ENCODE data around the gene CNMD. TPM values are rescaled to one million over a fixed set of nuclear protein-coding genes. Genes with fewer than 3 reads are reported as not detected.

CNMD gene
- total RNA-seq, result not detected in 2 replicates

DNA sequence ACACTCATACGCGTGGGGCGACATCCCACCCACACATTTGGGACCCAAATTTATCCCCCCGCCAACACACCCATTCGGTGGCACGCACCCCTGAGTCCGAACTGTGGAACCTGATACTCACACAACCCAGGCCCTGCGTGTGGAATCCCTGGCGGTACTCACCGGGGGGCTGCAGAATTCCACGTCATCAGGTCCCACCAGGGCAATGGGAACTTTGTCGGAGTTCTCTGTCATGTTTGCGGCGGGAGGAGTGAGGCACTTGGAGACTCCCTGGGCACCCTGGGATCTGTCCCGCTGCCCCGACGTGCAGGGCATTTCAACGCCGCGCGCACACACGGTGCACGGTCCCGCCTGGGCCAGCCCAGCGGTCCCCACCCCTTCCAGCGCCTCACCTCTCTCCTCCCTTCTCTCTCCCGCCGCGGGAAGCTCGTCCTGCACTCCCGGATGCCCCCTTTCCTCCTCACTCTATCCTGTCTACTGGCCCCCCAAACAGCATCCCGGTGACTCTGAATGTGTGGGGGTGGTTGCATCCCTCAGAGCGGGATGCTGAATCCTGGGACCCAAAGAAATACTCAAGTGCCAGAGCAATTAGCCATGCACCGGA is at the start of gene CNMD:
Gene CNMD, minus strand, starts transcription at position 353 of the 604 bp plus-strand sequence. Its CDS starts 119 bp downstream, at position 234.
- no peak for DNase-seq (ENCODE audit: low read depth, low spot score)

DNA sequence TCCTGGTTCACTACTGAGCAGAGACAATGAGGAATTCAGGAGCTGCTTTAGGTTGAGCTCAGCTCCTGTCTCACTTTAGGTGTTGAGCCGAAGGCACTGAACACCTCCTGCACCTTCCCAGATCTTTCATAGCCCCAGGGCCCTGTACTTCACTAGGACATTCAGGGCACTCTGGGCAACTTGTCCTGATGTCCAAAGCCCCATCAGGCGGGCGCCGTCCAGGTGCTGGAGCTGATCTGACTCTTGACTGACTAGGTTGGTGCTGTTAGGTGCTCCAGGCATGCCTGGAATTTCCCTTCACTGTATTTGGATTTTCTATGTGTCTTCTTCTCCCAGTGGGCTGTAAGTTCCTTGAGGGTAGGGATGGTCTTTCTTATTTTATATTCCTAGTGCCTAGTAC is 48.4 kb upstream of the CNMD start:
- no peak for DNase-seq (ENCODE audit: low read depth, low spot score)

DNA sequence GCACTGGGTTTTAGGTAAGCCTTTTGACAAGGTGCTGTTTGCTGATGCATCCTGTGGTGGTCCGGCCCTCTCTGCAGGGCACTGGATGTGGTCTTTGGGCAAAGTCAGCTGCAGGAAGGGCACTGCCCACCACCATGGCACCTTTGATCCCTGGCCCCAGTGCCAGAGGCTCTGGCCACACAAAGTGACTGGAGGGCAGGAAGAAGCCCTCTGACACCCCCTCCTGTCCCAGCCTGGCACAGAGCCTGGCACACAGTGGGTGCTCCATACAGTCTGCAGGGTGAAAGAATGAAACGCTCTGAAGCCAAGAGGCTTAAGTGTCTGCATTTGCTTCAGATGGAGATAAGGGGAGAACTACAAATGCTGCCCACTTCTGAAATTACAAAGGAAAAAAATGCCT is 47.6 kb upstream of the CNMD start:
- DNase-seq (ENCODE audit: low read depth, low spot score), result no peak

DNA sequence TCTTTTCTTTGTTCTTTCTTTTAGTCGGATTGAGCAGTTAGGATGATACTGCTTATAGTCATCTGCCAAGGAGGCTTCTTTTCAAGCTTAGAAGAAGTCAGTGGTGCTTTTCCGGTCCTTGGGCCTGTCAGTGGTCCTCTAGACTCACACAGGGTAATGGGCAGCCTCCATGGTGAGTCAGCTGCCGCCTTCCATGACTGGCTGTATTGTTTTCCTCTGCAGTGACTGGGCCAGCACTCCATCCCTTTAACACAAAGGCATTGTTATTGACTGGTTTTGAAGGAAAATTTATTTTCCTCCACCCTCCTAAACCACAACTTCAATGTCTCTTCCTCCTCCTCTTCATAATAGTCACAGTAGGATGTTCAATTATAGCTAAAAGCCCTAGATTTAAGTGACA is 47.1 kb upstream of the CNMD start:
- no peak for DNase-seq (ENCODE audit: low read depth, low spot score)

DNA sequence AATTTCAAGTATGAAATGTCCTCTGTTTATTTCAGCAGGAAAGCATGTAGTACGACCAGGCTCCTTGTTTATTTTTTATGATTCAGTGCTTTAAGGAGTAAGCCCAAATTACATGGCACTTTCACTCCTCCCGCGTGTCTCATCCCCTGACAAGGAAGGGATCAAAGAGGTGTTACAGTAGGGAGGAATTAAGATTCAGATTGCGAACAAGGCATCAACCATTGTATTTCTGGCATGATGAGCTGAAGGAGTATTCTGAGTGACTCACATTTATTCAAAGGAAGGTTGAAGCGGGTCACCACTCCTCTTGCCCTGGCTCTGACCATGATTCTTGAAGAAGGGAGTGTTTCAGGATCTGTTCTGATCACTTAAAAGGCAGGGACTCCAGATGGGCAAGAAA is 46.1 kb upstream of the CNMD start:
- no peak for DNase-seq (ENCODE audit: low read depth, low spot score)

DNA sequence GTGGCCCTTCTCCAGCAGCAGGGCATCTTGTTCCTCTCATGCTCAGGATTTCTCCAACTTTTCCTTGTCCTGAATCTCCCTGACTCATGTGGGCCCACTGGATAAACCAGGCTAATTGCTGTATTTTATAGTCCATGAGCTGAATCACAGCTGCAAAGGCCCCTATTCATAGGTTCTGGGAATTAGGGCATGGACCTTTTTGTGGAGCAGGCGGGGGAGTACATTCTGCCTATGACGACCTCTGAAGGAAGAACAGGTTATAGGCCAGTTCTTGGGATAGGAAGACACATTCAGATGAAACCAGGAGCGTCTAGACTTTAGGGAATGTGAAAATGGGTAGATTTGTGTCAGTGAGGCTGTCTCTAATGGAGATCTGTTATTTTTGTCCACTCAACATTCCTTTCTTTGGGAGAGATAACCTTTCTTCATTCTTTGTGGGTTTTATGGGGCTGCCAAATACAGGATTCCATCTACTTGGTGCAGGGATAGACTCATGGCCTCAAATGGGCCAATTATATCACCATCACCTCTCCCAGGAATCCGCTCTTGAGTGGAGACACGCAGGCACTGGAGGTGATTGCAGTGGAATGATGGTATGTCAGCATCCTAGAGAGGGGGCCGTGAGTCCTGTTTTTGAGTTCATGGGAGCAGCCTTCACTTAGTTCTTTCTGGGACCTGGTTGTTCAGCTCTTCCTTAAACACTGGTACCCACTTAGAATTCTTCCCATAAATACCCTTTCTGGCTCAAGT is 45.1 kb upstream of the CNMD start:
- DNase-seq (ENCODE audit: low read depth, low spot score), result no peak

DNA sequence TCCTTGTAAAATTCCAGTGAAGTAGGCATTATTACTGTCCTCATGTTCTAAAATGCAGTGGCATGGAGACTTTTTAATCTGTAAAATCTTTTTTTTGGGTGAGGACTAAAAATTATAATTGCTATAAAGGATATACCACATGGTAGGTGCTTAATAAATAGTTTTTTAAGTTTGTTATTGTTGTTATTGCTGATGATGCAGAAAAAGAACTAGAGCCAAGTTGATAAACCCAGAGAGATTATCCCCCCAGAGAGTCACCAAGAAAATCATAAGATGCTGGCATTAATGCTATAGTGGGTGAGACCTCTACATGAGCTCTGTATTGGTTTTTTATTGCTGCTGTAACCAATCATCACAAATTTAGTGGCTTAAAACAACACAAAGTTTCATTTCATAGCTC is 44.3 kb upstream of the CNMD start:
- no peak for DNase-seq (ENCODE audit: low read depth, low spot score)

DNA sequence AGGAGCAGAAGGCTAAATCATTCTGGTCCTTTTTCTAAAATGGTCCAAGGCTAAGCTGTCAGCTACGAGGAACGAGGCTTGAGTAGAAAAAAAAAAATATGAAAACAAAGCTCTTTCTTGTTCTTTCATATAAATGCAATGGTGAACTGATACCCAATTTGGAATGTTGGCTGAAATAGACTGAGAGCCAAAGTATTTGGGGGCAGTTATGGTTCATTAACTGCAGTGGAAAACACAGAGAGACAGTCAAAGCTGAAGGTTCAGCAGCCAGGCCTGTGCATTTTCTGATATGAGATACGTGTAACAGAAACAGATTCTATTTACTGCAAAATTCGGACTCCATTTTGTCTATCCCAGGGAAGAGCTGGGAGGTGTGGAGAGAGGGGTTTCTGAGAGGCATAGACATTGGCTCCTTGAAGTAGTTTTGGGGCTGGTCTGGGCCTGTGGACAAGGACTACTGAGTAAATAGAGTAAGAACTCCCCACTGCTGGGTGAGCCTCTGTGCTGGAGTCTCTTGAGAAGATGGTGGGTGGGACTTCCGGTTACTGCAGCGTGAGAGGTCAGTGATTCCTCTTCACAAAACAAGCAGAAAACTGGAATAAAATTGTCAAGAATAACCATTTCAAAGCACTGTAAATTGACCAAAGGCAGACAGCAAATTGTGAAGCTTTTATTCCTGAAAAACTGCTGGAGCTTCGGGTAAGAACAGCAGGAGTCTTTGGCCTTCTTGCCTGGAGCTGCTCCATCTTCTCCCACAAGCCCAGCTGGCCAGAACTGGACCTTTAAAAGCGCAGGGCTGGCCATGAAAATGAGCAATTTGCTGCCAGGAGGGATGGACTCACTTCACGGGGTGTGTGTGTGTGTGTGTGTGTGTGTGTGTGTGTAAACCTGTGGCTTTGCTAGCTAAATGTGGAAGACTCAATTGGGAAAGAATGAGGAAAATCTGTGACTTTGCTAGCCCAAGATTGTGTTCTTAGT is 43.1 kb upstream of the CNMD start:
- no peak for DNase-seq (ENCODE audit: low read depth, low spot score)

DNA sequence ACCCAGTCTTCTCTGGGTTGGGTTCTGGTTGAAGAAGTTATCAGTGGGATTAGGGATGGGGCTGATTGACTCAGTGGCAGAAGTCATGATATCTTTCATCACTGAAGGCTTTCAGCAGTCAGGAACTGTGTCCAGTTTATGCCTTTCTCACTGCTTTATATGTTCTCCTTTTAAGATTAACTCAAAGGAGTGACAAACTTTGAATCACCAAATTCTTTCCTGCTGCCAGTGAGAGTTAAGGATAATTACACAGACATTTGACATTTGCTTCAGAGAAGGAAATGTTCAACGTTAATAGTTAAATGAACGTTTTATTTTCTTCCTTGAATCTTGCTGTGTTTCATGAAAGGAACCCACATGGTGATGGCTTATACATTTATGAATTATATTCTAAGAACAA is 41.0 kb upstream of the CNMD start:
- no peak for DNase-seq (ENCODE audit: low read depth, low spot score)

DNA sequence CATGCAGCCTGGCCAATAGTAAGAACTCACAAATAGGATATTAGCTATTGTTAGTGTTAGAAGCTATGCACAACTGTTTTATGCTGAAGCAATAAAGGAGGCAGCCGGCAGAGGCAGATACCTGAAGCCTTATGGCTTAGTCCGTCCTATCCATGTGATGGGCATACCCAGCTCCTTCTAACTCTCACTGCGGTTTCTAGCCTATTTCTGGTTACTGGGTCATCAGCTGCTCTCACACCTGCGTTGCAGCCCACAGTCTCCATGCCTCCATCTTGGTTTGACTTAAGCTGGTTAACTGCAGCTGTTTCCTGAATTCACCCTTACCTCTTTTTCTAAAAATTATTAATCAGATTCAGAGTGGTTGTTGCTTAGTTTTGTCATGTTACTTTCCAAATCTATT is 40.5 kb upstream of the CNMD start:
- no peak for DNase-seq (ENCODE audit: low read depth, low spot score)

DNA sequence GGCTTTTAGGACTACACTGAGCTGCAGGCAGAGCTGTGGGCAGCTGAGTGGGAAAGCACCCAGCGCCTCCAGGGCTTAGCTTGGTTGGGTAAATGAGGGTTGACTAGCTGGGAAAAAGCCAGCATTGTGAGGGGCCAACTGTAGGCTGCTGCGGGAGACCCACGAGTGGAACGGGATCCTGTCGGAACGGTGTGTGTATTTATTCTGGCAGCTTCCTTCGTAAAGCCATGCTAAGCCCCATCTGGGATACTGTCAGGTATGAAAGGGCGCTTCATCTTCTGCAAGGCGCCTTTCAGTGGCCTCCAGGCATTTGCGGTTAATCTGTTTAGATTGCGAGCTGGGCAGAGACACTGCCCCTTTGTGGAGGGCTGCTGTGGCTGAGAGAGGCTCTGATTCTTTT is 39.5 kb upstream of the CNMD start:
- no peak for DNase-seq (ENCODE audit: low read depth, low spot score)

DNA sequence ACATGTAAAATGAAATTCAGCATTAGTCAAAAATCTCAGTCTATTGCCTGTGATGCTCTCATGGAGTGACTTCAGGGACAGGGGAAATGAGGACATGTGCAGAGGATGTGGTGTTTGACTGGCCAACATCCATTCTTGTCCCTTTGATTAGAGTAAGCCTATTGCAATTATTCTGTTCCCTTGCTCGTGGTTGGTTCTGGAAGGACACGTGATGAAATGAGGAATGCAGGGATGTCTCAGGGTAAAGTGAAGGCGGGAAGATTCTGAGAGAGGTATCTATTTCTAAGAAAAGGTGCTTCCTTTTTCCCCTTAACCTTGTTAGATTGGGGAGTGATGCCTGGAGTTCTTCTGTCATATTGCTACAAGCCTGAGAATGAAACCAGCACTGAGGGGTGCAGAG is 37.1 kb upstream of the CNMD start:
- DNase-seq (ENCODE audit: low read depth, low spot score), result no peak

DNA sequence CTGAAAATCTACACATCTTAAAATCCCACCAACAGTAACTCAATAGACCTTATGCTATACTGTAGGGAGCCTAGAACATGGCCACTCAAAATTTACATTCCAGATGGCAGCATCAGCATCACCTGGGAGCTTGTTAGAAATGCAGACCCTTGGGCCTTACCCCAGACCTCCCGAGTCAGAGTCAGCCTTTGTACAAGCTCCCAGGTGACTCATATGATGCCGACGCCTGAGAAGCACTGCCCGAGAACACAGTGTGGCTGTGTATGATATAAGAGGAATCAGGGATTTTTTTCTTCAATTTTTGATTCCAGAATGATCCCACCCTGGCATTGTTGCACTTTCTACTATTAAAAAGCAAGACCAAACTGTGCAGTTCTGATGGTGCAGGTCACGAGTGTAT is 35.9 kb upstream of the CNMD start:
- DNase-seq (ENCODE audit: low read depth, low spot score), result no peak

DNA sequence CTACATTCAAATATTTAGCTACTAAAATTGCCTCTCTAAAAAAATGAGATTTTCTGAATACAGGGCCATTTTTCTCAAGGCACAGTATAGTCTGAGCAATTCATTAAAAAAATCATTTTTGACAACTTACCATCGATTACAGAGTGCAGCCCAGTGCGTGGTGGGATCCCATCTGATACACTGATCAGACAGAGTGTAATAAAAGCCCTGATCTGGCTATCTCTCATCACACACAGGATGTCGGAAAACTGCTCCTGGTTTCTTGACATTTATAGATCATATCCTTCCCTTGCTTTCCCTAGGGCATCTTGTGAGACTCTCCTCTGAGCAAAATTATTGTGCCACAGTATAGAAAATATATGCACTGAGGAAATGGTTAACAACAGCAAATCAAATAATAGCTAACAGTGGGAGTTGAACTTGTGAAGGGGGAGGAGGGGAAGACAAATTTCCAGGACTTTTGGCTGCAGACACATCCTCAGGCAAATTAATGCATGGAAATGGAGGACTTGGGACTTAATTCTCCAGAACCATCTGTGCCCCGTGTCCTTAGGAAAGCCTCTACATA is 28.4 kb upstream of the CNMD start:
- DNase-seq (ENCODE audit: low read depth, low spot score), result no peak

DNA sequence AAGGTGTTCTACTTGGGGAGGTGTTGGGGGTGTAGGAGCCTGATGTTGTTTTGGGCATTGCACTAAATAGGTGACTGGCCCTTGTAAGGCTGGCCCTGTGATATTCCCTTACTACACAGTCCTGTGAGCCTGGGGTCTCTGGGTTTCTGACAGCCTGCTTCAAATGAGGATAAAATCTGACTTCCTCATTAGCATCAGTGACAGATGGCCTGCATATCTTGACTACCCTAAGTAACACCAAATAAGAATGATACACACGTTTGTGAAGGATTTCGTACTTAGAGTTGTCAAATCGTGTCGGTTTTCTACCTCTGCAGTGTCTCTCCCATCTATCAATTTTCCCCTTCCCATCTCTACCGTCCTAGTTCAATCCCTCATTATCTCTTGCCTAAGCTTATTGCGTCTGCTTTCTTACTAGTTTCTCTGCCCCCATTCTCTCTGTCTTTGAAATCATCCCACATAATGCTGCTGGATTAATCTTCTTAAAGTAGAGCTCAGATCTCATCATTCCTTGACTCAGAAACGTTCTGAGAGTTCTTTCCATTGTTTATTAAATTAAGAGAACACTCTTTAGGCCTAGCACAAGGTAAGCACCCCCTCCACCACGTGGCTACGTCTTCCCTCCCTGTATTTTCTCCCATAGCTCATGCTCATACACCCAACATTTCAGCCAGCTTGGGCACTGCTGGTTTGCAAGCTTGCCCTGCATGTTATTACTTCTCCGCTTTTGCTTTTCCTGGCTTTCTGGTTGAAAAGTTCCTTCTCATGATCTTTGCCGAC is 26.2 kb upstream of the CNMD start:
- no peak for DNase-seq (ENCODE audit: low read depth, low spot score)

DNA sequence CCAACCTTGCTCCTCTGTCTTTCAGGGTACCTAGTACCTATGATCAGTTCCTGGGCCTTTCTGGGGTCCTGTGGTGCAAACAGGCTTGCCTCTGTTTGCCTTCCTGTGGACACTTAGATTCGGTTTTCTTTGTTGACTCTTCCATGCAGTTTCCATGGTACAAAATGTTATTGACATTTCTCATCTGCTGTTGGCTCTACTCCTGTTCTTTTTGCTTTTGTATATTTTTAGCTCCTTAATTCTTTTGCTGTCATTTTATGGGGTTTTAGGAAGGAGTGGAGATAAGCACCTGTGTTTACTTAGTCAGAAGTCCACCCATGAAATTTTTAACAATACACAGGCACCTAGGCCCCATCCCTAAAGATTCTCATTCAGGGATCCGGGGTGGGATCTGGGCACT is 20.5 kb upstream of the CNMD start:
- no peak for DNase-seq (ENCODE audit: low read depth, low spot score)

DNA sequence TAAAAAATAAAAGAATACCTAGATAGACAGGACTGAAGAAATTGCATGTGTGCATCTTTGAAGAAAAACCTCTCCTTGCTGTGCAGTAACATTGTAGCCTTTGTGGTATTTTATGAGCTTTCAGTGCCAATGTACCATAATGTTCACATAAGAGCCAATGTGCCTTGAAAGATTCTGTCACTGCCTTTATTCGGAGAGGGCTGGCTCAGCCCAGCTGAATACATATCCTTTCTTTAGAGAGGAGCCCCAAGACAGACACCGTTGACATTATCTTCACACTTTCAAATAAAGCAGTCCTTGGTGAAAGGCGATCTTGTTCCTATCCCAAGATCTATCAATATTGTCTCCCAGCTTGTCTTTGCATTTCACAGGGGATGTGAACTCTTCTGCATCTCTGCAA is 18.5 kb upstream of the CNMD start:
- no peak for DNase-seq (ENCODE audit: low read depth, low spot score)

DNA sequence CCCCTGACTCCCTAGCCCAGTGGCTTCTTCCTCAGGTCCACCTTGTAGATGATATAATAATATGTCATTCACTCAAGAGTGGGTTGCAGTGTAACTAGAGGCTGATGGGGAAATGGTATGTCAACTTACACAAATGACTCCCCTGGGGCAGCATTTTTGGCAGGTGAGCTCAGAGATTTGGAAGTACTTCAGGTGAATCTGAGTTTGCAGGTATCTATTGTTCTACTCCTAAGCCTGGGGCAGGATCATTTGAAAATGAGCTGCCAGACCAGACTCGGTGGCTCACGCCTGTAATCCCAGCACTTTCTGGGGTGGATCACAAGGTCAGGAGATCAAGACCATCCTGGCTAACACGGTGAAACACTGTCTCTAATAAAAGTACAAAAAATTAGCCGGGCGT is 11.6 kb upstream of the CNMD start:
- no peak for DNase-seq (ENCODE audit: low read depth, low spot score)

DNA sequence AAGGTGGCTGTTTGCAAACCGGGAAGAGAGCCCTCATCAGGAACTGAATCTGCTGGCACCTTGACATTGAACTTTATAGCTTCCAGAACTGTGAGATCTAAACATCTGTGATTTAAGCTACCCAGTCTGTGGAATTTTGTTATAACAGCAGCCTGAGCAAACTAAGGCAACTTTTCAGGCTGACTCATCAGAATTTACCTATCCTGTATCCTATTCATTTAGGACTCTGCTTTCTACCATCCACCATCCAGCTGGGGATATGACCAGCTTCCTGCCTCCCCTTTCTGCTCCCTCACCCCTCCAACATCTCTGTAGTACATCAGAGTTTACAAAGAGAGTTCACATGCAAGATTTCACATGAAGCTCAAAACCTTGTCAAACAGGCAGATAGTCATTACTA is 11.1 kb upstream of the CNMD start:
- DNase-seq (ENCODE audit: low read depth, low spot score), result no peak

DNA sequence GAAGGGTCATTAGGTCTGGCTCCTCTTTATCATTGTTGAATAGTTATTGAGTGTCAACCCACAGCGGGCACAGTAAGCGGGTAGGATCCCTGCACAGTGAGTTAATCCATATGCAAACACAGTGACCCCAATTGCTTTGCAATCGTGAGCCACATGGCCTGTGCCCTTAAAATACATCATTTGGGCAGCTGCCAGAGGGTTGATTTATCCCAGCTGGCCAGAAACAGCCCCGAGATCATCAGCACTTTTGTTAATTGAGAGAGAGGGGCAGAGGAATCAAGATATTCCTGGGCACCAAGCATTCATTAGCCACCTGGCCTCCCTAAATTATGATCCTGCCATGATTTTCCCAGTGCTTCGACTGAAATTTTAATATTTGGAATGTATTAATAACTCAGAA is 9.8 kb upstream of the CNMD start:
- no peak for DNase-seq (ENCODE audit: low read depth, low spot score)

DNA sequence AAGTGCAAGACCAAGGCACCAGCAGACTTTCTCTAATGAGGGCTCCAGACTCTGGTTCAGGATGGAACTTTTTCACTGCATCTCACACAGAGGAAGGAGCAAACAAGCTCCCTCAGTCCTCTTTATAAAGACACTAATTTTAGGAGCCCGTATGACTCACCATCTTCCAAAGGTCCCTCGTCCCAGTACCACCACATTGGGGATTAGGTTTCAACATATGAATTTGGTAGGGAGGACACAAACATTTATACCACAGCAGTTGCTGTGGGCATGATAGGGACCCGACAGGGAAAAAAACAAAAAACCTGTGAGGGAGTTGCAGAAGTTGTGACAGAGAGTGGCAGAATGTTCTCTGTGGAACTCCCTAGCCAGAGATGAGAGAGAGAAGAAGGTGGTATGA is 6.5 kb upstream of the CNMD start:
- DNase-seq (ENCODE audit: low read depth, low spot score), result no peak

Measured in pulmonary artery endothelial cell (primary cell).